ENCODE measurements around the gene NOL7. TPM values are rescaled to one million over a fixed set of nuclear protein-coding genes. Genes with fewer than 3 reads are reported as not detected.

NOL7 gene
- total RNA-seq, 4 donors from 2014 or later, result 77.2 to 88.5 (median 83.7) TPM

DNA sequence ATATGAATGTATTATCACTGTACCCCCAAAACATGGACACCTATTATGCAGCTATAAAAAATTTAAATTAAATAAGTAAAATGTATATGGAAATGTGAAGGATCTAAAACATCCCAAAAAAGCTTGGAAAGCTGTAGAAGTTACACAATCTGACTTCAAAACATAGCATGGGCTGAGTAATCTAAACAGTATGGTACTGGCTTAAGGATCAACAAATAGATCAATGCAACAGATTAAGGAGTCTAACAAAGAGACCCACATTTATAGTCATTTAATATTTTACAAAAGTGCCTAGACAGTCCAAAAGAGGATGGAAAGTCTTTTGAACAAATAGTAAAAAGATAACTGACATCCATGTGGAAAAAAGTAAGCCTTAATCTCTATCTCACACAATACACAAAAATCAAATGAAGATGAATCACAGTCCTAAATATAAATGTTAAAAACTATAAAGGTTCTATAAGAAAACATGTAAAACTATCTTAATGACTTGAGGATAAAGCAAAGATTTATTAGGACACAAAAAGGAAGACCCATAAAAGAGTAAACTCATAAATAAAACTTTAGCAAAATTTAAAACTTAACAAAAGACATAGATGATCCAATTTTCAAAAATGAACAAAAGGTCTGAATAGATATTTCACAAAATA is 49.7 kb downstream of the NOL7 start:
- TF ChIP-seq, protein P1, sequence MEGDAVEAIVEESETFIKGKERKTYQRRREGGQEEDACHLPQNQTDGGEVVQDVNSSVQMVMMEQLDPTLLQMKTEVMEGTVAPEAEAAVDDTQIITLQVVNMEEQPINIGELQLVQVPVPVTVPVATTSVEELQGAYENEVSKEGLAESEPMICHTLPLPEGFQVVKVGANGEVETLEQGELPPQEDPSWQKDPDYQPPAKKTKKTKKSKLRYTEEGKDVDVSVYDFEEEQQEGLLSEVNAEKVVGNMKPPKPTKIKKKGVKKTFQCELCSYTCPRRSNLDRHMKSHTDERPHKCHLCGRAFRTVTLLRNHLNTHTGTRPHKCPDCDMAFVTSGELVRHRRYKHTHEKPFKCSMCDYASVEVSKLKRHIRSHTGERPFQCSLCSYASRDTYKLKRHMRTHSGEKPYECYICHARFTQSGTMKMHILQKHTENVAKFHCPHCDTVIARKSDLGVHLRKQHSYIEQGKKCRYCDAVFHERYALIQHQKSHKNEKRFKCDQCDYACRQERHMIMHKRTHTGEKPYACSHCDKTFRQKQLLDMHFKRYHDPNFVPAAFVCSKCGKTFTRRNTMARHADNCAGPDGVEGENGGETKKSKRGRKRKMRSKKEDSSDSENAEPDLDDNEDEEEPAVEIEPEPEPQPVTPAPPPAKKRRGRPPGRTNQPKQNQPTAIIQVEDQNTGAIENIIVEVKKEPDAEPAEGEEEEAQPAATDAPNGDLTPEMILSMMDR (IDR thresholded peaks at IDR 0.05; ENCODE audit: low read depth), result no peak

DNA sequence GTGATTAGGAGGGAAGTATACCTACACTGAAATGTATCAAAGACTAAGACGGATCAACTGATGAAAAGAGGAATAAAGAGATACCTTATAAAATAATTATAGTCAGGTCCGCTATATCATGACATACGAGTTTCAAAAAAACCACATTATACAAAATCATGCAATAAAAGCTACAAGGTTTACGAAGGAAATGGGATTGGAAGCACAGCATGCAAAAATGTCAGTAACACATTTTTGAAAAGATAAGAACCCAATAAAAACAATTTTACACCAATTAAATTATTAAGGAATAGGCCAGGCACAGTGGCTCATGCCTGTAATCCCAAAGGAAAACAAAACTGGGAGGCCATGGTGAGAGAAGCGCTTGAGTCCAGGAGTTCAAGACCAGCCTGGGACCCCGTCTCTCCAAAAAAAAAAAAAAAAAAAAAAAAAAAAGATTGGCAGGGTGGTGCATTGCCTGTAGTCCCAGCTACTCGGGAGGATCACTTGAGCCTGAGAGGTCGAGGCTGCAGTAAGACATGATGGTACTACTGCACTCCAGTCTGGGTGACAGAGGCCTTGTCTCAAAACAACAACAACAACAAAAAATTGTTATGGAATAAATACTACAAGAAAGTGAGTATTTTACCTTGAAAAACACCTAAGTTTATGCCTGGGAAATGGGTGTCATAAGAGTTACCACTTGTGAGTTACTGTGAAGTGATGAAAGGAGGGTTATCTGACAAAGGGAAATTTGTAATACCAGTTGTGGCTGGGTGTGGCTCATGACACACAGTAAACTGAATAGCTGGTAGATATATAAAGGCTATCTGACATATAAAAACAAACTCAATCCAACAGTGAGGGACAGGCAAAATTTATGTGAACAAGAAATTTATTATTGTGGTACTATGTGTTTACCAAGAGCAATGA is 51.3 kb downstream of the NOL7 start:
- TF ChIP-seq, protein P1 (IDR thresholded peaks at IDR 0.05; ENCODE audit: low read depth), result no peak

DNA sequence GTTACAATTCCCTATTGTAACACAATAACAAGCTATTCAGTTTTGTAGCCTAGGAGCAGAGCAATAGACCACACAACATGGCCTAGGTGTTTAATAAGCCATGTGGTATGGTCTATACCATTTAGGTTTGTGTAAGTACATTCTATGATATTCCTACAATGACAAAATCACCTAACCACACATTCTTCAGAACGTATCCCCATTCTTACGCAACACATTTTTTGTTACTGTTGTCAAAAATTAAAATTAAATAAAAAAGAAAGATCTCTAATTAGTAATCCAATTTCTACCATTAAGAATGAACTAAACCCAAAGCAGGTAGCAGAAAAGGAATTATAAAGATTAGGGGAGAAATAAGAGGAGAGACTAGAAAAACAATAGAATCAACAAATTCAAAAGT is 52.5 kb downstream of the NOL7 start:
- TF ChIP-seq, protein P1 (IDR thresholded peaks at IDR 0.05; ENCODE audit: low read depth), result no peak

DNA sequence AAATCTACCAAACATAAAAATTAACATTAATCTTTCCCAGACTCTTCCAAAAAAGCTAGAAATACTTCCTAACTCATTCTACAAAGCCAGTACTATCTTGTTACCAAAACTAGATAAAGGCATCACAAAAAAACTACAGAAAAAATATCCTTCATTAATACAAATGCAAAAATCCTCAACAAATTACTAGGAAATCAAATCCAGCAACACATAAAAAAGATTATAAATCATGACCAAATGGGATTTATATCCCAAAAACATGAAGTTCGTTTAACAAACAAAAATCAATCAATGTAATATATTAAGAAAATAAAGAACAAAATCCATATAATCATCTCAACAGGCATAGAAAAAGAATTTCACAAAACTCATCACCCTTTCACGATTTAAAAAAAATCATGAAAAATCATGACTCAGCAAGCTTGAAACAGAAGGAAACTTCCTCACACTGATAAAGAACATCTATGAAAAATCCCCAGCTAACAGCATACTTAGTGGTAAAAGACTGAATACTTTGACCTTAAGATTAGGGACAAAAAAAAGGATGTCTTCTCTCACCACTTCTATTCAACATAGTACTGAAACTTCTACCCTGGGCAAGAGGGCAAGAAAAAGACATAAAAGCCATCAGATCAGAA is 53.3 kb downstream of the NOL7 start:
- TF ChIP-seq, protein P1 (IDR thresholded peaks at IDR 0.05; ENCODE audit: low read depth), result no peak

DNA sequence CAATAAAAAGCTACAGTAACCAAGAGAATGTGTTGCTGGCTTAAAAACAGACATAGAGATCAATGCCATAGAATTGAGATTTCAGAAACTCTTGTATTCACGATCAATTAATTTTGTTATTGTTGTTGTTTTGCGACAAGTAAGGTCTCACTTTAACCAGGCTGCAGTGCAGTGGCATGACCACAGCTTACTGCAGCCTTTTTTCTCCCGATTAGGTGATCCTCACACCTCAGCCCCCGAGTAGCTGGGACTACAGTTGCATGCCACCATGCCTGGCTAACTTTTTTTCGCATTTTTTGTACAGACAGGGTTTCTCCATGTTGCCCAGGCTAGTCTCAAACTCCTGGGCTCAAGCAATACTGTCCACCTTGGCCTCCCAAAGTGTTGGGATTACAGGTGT is 54.3 kb downstream of the NOL7 start:
- TF ChIP-seq, protein P1 (IDR thresholded peaks at IDR 0.05; ENCODE audit: low read depth), result no peak

Other genes starting within 250 kb of the NOL7 start
- gene GFOD1, start 127.7 kb upstream of the NOL7 start, total RNA-seq, result 10 to 100 TPM; 26.2 to 68.9 (median 29.1) TPM
- gene SIRT5, start 40.7 kb upstream of the NOL7 start, total RNA-seq, result 10 to 100 TPM in 3 of 4 donors, 1 to 10 TPM in 1; 9.0 to 20.9 (median 16.9) TPM
- gene RANBP9, start 96.5 kb downstream of the NOL7 start, total RNA-seq, result 10 to 100 TPM; 35.2 to 63.3 (median 52.1) TPM
- gene MCUR1, start 199.2 kb downstream of the NOL7 start, total RNA-seq, result 10 to 100 TPM; 10.5 to 19.2 (median 17.1) TPM

Measured in subcutaneous adipose tissue (tissue), 4 donors.